IMR-90 (cell line): ENCODE data around the gene PITPNC1. TPM values are rescaled to one million over a fixed set of nuclear protein-coding genes. Genes with fewer than 3 reads are reported as not detected.

ENCODE experiments used
- ATAC-seq: fragments of 200-7000 bp; cut with Tn5 transposase; 2 replicates; pipeline ENCODE4 v1.9.1; 2020; ENCODE audit warnings: low read depth, mild to moderate bottlenecking, moderate library complexity
- BruUV-seq: library from RNA; stranded (reverse); fragments of 400-500 nt; replicated peaks from 2 replicates; lab custom pipeline; 2021; lab: Mats Ljungman, UMichigan
- CTCF ChIA-PET: fragments of 300-600 bp; formaldehyde crosslinking; extraction: SDS; loops from one replicate; lab custom pipeline; 2021; ENCODE audit warnings: antibody characterized with exemption; lab: Yijun Ruan, JAX
- POLR2A ChIA-PET: fragments of 300-600 bp; sonication (Branson Sonifier 250); formaldehyde crosslinking; loops from one replicate; lab custom pipeline; 2022; ENCODE audit warnings: antibody characterized with exemption; ENCODE audit not compliant: unreplicated experiment; lab: Charles Lee
- DNase-seq: peaks from one replicate; pipeline ENCODE4 v3.0.0; 2013
- H2AFZ ChIP-seq: replicated peaks from 2 replicates; pipeline ENCODE3; 2013; ENCODE audit warnings: low read length, mild to moderate bottlenecking; ENCODE audit not compliant: poor library complexity
- H2AK5ac ChIP-seq: 2 replicates; pipeline ENCODE4 v1.6.1; 2013; ENCODE audit warnings: low read depth, low read length, inconsistent platforms
- H2AK9ac ChIP-seq: replicated peaks from 2 replicates; pipeline ENCODE3; 2013; ENCODE audit warnings: mild to moderate bottlenecking, low read depth, low read length, moderate library complexity; ENCODE audit not compliant: poor library complexity
- H2BK120ac ChIP-seq: 2 replicates; pipeline ENCODE4 v1.6.1; 2013; ENCODE audit warnings: low read depth, low read length, inconsistent platforms
- H2BK15ac ChIP-seq: 3 replicates; pipeline ENCODE4 v1.6.1; 2013; ENCODE audit warnings: low read depth, low read length, inconsistent platforms
- H2BK20ac ChIP-seq: 2 replicates; pipeline ENCODE4 v1.6.1; 2013; ENCODE audit warnings: low read depth, mild to moderate bottlenecking, inconsistent platforms, low read length, moderate library complexity
- H2BK5ac ChIP-seq: 2 replicates; pipeline ENCODE4 v1.6.1; 2013; ENCODE audit warnings: mild to moderate bottlenecking, low read depth, low read length, inconsistent platforms; ENCODE audit not compliant: poor library complexity, severe bottlenecking
- H3K14ac ChIP-seq: replicated peaks from 2 replicates; pipeline ENCODE4 v1.6.1; 2013; ENCODE audit warnings: low read depth, low read length, inconsistent platforms
- H3K18ac ChIP-seq: 2 replicates; pipeline ENCODE4 v1.6.1; 2013; ENCODE audit warnings: low read depth, low read length, control low read depth
- H3K23ac ChIP-seq: 2 replicates; pipeline ENCODE4 v1.6.1; 2013; ENCODE audit warnings: low read depth, low read length, inconsistent platforms
- H3K27ac ChIP-seq: 2 replicates; pipeline ENCODE4 v1.5.1; 2013; ENCODE audit warnings: mild to moderate bottlenecking, control low read depth, low read length; ENCODE audit not compliant: insufficient read depth
- H3K27me3 ChIP-seq: 2 replicates; pipeline ENCODE4 v1.6.1; 2013; ENCODE audit warnings: low read length; ENCODE audit not compliant: control insufficient read depth, insufficient read depth
- H3K36me3 ChIP-seq: 2 replicates; pipeline ENCODE4 v1.6.1; 2013; ENCODE audit warnings: low read length, mixed read lengths; ENCODE audit not compliant: control insufficient read depth, insufficient read depth
- H3K4ac ChIP-seq: 2 replicates; pipeline ENCODE4 v1.6.1; 2013; ENCODE audit warnings: low read depth, low read length, inconsistent platforms
- H3K4me1 ChIP-seq: 2 replicates; pipeline ENCODE4 v1.6.1; 2013; ENCODE audit warnings: low read length, mixed read lengths; ENCODE audit not compliant: control insufficient read depth, insufficient read depth
- H3K4me2 ChIP-seq: 2 replicates; pipeline ENCODE4 v1.6.1; 2013; ENCODE audit warnings: low read depth, mild to moderate bottlenecking, control low read depth, low read length, moderate library complexity
- H3K4me3 ChIP-seq: 2 replicates; pipeline ENCODE4 v1.5.1; 2013; ENCODE audit warnings: low read depth, mild to moderate bottlenecking, control low read depth, low read length, moderate library complexity; ENCODE audit not compliant: insufficient read depth
- H3K56ac ChIP-seq: 2 replicates; pipeline ENCODE4 v1.6.1; 2013; ENCODE audit warnings: low read length, inconsistent platforms; ENCODE audit not compliant: insufficient read depth; ENCODE audit errors: extremely low read depth
- H3K79me1 ChIP-seq, 2 experiments: 2 replicates each; pipeline ENCODE4 v1.6.1; 2013; ENCODE audit warnings: low read length in 2 of 2, inconsistent platforms in 1 of 2, low read depth in 1 of 2
- H3K9ac ChIP-seq: 2 replicates; pipeline ENCODE4 v1.6.1; 2013; ENCODE audit warnings: low read depth, low read length, control low read depth
- H3K9me1 ChIP-seq: 2 replicates; pipeline ENCODE4 v1.6.1; 2013; ENCODE audit warnings: low read length, inconsistent platforms; ENCODE audit not compliant: insufficient read depth
- H3K9me3 ChIP-seq: 2 replicates; pipeline ENCODE4 v1.6.1; 2013; ENCODE audit warnings: low read length; ENCODE audit not compliant: control insufficient read depth, insufficient read depth
- H4K20me1 ChIP-seq: 2 replicates; pipeline ENCODE4 v1.6.1; 2013; ENCODE audit warnings: low read length, inconsistent platforms; ENCODE audit not compliant: insufficient read depth
- H4K5ac ChIP-seq: 2 replicates; pipeline ENCODE4 v1.6.1; 2013; ENCODE audit warnings: mild to moderate bottlenecking, low read depth, low read length, control low read depth
- H4K8ac ChIP-seq, 2 experiments: 2 replicates each; pipeline ENCODE4 v1.6.1; 2013; ENCODE audit warnings: low read depth in 2 of 2, low read length in 2 of 2, control low read depth in 1 of 2, inconsistent platforms in 1 of 2
- H4K91ac ChIP-seq: 2 replicates; pipeline ENCODE4 v1.6.1; 2013; ENCODE audit warnings: low read depth, low read length, inconsistent platforms; ENCODE audit not compliant: insufficient read depth
- BHLHE40 ChIP-seq: fragments of 150-350 bp; IDR thresholded peaks from 2 replicates; pipeline ENCODE4 v1.6.1; 2016; ENCODE audit warnings: mild to moderate bottlenecking, low read depth, low read length
- CEBPB ChIP-seq: IDR thresholded peaks from 2 replicates; pipeline ENCODE4 v1.6.1; 2012; ENCODE audit warnings: low read depth, low read length, improper control_type of control experiment
- CHD1 ChIP-seq: IDR thresholded peaks from 2 replicates; pipeline ENCODE4 v1.6.1; 2012; ENCODE audit warnings: low read depth, low read length, improper control_type of control experiment
- ELK1 ChIP-seq: fragments of 150-350 bp; IDR thresholded peaks from 2 replicates; pipeline ENCODE4 v1.6.1; 2016; ENCODE audit warnings: low read depth, mild to moderate bottlenecking, low read length, moderate library complexity, borderline replicate concordance
- FOS ChIP-seq: fragments of 150-350 bp; IDR thresholded peaks from 2 replicates; pipeline ENCODE4 v1.6.1; 2016; ENCODE audit warnings: low read depth, low read length
- MAFK ChIP-seq: IDR thresholded peaks from 2 replicates; pipeline ENCODE4 v1.6.1; 2012; ENCODE audit warnings: low read depth, low read length, improper control_type of control experiment
- MAZ ChIP-seq: IDR thresholded peaks from 2 replicates; pipeline ENCODE4 v1.6.1; 2012; ENCODE audit warnings: low read depth, mild to moderate bottlenecking, low read length, improper control_type of control experiment, moderate library complexity, borderline replicate concordance
- MXI1 ChIP-seq: IDR thresholded peaks from 2 replicates; pipeline ENCODE4 v1.6.1; 2012; ENCODE audit warnings: low read depth, mild to moderate bottlenecking, low read length, moderate library complexity, borderline replicate concordance
- NFE2L2 ChIP-seq: fragments of 150-350 bp; IDR thresholded peaks from 2 replicates; pipeline ENCODE4 v1.6.1; 2016; ENCODE audit warnings: low read depth, mild to moderate bottlenecking, low read length
- RAD21 ChIP-seq: IDR thresholded peaks from 2 replicates; pipeline ENCODE4 v1.6.1; 2012; ENCODE audit warnings: low read length, improper control_type of control experiment
- RCOR1 ChIP-seq: IDR thresholded peaks from 2 replicates; pipeline ENCODE4 v1.6.1; 2012; ENCODE audit warnings: mild to moderate bottlenecking, low read length, improper control_type of control experiment; ENCODE audit not compliant: insufficient replicate concordance
- RFX5 ChIP-seq: IDR thresholded peaks from 2 replicates; pipeline ENCODE4 v1.8.0; 2012; ENCODE audit warnings: low read depth, mild to moderate bottlenecking, low read length, moderate library complexity
- USF2 ChIP-seq: fragments of 150-350 bp; IDR thresholded peaks from 2 replicates; pipeline ENCODE4 v1.6.1; 2017; ENCODE audit warnings: mild to moderate bottlenecking, antibody characterized with exemption, low read length, low read depth
- whole genome bisulfite sequencing, 2 experiments: methylation state at CpG; one replicate each; pipeline versions ENCODE4 v1.1.5 to v1.1.7; 2013; ENCODE audit warnings: missing lambda C conversion rate in 2 of 2; ENCODE audit not compliant: insufficient read length in 1 of 2; ENCODE audit errors: extremely low coverage in 2 of 2; 5-methylcytosine and 5-hydroxymethylcytosine counted together
- dilution Hi-C: fragments of 300-500 bp; cut with HindIII; formaldehyde crosslinking; loops from one replicate; pipeline ENCODE4 v1.14.3; 2018; ENCODE audit warnings: low sequenced_read_pairs; ENCODE audit not compliant: unreplicated experiment
- in situ Hi-C: fragments of 300-500 bp; cut with MboI; formaldehyde crosslinking; loops from 3 replicates; pipeline ENCODE4 v1.14.3; 2019; ENCODE audit warnings: low sequenced_read_pairs, inconsistent platforms, mixed read lengths
- intact Hi-C: fragments of 100-400 bp; cut with micrococcal nuclease; formaldehyde crosslinking; loops from 2 replicates; pipeline ENCODE4 v1.10.0; 2022
- polyA plus RNA-seq, 3 experiments: library from polyadenylated mRNA; depleted of rRNA; stranded (reverse); fragments of >200 nt; gene quantifications; 2 replicates each; pipeline ENCODE4 v1.2.3, GENCODE V29; 2012; ENCODE audit warnings: low replicate concordance in 1 of 3
- total RNA-seq: library from RNA; depleted of rRNA; stranded (reverse); fragments of >200 nt; gene quantifications from 2 replicates; pipeline ENCODE4 v1.2.3, GENCODE V29; 2012
- TF ChIP-seq, protein P1 (sequence below): conservative IDR thresholded peaks from 2 replicates; pipeline ENCODE4 v1.5.1; 2012; ENCODE audit warnings: mild to moderate bottlenecking, low read depth, low read length, improper control_type of control experiment

The PITPNC1 gene
- total and polyA plus RNA-seq, 2 of the 4 experiments (the other 2 are of a cell fraction): 4.1 TPM

GRCh38 chr17:67479148-67479547 lies 102.1 kb downstream of the PITPNC1 start:
- no peak overlapping the region for H3K18ac ChIP-seq
- H3K9me1 ChIP-seq: peaks cover 9% of the 10 kb centered on the region
- TF ChIP-seq, protein P1, sequence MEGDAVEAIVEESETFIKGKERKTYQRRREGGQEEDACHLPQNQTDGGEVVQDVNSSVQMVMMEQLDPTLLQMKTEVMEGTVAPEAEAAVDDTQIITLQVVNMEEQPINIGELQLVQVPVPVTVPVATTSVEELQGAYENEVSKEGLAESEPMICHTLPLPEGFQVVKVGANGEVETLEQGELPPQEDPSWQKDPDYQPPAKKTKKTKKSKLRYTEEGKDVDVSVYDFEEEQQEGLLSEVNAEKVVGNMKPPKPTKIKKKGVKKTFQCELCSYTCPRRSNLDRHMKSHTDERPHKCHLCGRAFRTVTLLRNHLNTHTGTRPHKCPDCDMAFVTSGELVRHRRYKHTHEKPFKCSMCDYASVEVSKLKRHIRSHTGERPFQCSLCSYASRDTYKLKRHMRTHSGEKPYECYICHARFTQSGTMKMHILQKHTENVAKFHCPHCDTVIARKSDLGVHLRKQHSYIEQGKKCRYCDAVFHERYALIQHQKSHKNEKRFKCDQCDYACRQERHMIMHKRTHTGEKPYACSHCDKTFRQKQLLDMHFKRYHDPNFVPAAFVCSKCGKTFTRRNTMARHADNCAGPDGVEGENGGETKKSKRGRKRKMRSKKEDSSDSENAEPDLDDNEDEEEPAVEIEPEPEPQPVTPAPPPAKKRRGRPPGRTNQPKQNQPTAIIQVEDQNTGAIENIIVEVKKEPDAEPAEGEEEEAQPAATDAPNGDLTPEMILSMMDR: no peak
- TF ChIP-seq RCOR1: no peak
- no peak for TF ChIP-seq RFX5
- TF ChIP-seq CHD1: no peak
- TF ChIP-seq USF2: no peak
- TF ChIP-seq ELK1: no peak
- TF ChIP-seq RAD21: no peak
- TF ChIP-seq FOS: no peak
- TF ChIP-seq BHLHE40: no peak
- no peak for TF ChIP-seq NFE2L2
- no peak for TF ChIP-seq MAFK
- no peak for TF ChIP-seq MAZ
- TF ChIP-seq CEBPB: no peak
- no peak for TF ChIP-seq MXI1
- H2BK15ac ChIP-seq: peak overlapping the region; percentile 46; the same call in 1 of the 3 replicates
- no peak overlapping the region for H3K9ac ChIP-seq
- H3K14ac ChIP-seq: 0 out of 2 replicates have a peak overlapping the region, but pooled peaks have one; percentile 48
- H3K56ac ChIP-seq: no peak overlapping the region
- intact Hi-C loops (loop anchor here (10.0 kb wide), 1 partner anchor 206 kb away; no protein-coding TSS in a partner anchor), dilution Hi-C loops (no loop called here), in situ Hi-C loops (no loop called here)
- no peaks in the 10 kb centered on the region for H3K36me3 ChIP-seq
- no peak for DNase-seq
- H2AK5ac ChIP-seq: peak overlapping the region; percentile 73
- no peak overlapping the region for H3K27ac ChIP-seq
- WGBS, 2 experiments: no CpG with 5 or more reads among the region's 3 CpGs
- no peaks in the 10 kb centered on the region for H4K20me1 ChIP-seq
- peaks cover 16 to 54% of the 10 kb centered on the region in 2 experiments for H3K79me1 ChIP-seq
- peaks cover 8% of the 10 kb centered on the region for H3K4me1 ChIP-seq
- peak overlapping the region; percentile 41 to 52; a peak in 3 of 4 replicates for H4K8ac ChIP-seq
- H3K4me3 ChIP-seq: no peak overlapping the region
- H2BK120ac ChIP-seq: peak overlapping the region; percentile 28; the same call in 1 of the 2 replicates
- H3K9me3 ChIP-seq: no peaks in the 10 kb centered on the region
- CTCF ChIA-PET: no interaction called here
- POLR2A ChIA-PET: no interaction called here
- no peak overlapping the region; the same call in 1 of the 2 replicates for H3K23ac ChIP-seq
- peak overlapping the region; percentile 38; the same call in 1 of the 2 replicates for H2BK20ac ChIP-seq
- H2AK9ac ChIP-seq: no peak overlapping the region
- H3K27me3 ChIP-seq: no peaks in the 10 kb centered on the region
- H3K4me2 ChIP-seq: no peak overlapping the region
- no peak overlapping the region for H2AFZ ChIP-seq
- no peak for ATAC-seq
- H4K91ac ChIP-seq: no peak overlapping the region
- H3K4ac ChIP-seq: peak overlapping the region; percentile 72
- BruUV-seq: no TSS peak
- H2BK5ac ChIP-seq: peak overlapping the region; percentile 8
- H4K5ac ChIP-seq: no peak overlapping the region
